HL-60/S4 treated with phorbol 12-myristate 13-acetate at 8.2 ng/mL for 4 days and 3 days (cell line): ENCODE results near the gene INPPL1.

Experiments
- in situ Hi-C: fragments of 300-500 bp; cut with MboI; formaldehyde crosslinking; loops from 2 replicates; pipeline ENCODE4 v1.15.0; 2022; ENCODE audit warnings: low sequenced_read_pairs

Gene INPPL1

DNA sequence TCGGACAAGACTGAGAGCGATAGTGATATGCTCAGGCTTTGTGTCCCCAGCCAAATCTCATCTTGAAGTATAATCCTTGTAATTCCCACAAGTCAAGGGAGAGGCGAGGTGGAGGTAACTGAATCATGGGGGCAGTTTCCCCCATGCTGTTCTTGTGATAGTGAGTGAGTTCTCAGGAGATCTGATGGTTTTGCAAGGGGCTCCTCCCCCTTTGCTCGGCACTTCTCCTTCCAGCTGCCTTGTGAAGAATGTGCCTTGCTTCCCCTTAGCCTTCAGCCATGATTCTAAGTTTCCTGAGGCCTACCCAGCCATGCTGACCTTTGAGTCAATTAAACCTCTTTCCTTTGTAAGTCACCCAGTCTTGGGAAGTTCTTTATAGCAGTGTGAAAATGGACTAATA is 15.5 kb upstream of the INPPL1 start:
- in situ Hi-C loops = no loop called here

- in situ Hi-C loops = no loop called here
These were observed 7.9 kb upstream of the INPPL1 start, which contains the start of gene FOLR2 for GRCh38 chr11:72216638-72217037. Gene FOLR2, plus strand, starts transcription at chr11:72216794. Its CDS starts 1,791 bp downstream, at chr11:72218585.

DNA sequence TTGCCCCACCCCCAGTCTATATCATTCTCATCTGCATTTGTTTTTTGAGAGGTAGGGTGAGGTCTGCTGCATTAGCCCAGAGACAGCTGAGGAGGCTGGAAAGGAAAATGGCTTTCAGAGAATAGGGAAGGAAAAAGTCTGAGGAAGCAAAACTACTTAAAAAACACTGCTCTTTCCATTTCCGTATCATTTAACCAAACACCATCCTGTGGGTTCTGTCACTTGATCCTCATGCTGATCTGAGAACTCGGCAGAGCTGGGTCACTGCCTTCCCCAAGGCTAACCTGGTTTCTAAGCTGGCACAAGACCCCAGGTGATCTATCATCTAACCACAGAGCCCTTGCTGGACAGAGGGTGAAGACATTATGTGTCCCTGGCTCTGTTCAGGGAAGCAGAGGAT is 6.7 kb upstream of the INPPL1 start:
- in situ Hi-C loops = no loop called here

- in situ Hi-C loops = no loop called here
These were observed 6.3 kb upstream of the INPPL1 start for GRCh38 chr11:72218251-72218745.

DNA sequence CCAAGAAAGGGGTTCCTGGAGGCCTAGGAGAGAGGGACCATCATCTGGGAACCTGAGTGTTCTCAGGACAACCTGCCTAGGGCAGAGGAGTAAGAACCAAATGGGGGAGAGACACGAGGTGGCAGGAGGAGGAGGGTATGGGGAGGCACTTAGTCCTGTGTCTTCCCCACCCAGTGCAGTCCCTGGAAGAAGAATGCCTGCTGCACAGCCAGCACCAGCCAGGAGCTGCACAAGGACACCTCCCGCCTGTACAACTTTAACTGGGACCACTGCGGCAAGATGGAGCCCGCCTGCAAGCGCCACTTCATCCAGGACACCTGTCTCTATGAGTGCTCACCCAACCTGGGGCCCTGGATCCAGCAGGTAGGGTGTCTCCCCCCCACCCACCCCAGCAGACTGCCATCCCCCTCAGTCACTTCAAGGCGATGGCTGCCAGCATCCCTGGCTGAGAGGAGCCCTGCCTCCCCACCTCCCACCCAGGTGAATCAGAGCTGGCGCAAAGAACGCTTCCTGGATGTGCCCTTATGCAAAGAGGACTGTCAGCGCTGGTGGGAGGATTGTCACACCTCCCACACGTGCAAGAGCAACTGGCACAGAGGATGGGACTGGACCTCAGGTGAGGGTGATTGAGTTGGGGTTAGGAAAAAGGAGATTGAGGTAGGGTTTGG is 3.7 kb upstream of the INPPL1 start:
- in situ Hi-C loops = no loop called here

DNA sequence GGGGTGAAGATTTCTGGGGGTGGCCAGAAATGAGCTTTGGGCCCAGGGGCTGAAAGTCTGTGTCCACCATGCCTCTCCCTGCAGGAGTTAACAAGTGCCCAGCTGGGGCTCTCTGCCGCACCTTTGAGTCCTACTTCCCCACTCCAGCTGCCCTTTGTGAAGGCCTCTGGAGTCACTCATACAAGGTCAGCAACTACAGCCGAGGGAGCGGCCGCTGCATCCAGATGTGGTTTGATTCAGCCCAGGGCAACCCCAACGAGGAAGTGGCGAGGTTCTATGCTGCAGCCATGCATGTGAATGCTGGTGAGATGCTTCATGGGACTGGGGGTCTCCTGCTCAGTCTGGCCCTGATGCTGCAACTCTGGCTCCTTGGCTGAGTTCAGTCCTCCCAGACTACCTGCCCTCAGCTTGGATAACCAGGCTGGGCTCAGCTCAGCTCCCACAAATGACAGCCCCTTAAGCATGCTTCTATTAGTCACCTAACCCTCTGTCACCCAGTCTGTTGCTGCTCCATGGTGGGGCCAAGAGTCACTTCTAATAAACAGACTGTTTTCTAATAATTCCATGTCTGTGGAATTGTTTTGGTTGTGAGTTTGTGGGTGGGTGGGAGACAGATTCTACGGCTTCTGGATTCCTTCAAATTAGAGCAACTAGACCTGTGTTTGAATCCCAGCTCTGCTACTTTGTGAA is 3.0 kb upstream of the INPPL1 start:
- in situ Hi-C loops = no loop called here

DNA sequence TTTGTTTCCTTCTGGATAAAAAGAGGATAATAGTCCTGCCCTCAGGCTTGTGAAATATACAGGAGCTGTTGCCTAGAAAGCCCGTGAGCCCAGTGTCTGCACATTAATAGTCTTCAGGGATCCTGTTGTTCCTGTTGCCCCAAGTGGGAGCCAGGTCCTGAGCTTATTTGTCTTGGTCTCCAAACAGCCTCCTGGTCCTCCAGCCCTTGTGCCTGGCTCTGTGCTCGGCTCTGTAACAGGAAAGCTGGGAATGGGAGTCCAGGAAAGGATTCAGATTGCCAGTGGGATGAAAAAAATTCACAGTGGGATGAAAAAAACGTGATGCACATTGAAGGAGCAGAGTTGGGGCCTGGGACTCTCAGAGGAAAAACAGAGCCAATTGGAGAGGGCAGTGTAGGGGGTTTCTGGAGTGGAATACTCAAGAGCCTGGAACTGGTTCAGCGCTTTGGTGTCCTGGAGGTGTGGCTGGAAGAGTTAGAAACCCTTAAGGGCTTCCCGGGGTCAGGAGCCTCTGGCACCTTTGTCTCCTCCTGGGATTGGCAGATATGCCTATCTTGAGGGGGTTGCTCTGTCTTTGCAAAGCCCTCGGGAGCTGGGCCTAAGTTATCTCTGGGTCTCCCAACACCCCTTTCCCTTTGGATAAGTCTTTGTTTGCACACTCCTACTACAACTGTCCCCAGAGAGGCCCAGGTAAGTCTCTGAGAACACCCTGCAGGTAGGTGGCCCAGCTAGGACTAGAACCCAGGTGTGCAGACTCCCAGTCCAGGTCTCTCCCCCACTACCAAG is 2.3 kb upstream of the INPPL1 start:
- in situ Hi-C loops = no loop called here

- in situ Hi-C loops = no loop called here
These were observed 1.5 kb upstream of the INPPL1 start for GRCh38 chr11:72222907-72223614.

GRCh38 chr11:72223615-72224563 is 678 bp upstream of the INPPL1 start:
- in situ Hi-C loops = no loop called here

DNA sequence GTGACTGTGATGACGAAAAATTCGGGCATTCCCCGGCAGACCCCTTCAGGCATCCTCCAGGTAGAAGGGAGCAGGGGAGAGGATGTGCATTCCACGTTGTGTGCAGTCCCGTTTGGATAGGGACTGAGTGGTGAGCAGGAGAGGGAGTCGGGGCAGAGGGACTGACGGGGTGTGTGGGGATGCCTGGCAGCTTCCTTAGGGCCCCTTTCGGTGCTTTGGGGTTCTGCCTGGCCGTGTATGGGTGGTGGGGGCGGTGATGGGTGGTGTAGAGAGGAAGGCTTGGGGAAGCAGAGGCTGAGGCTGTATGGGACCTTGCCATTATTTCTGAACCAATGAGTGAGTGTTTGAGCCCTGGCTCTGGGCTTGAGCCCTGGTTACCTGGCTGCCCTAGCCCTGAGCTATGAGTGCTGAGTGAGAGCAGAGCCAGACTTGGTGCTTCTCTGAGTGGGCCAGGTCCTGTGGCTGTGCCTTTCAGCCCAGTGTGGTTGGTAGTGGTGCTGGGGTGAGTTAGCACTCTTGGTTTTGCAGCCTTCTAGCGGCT is 914 bp downstream of the INPPL1 start:
- in situ Hi-C loops = no loop called here

DNA sequence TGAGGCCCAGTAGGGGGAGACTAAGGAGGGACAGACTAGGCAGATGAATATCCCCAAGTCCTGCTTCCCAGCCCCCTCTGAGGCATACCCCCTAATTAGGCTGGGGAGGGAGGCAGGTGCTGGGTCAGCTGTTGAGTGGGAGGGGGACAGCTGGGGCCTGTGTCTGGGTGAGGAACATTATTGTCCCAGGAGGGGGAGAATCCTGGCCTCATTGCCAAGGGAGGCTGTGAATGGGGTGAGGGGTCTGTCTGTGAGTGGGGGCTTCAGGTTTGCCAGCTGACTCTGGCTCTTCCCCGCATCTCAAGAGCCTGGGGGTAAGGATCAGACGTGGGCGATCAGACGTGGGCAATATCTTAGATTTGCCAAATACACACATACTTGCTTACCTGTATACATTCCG is 2.1 kb downstream of the INPPL1 start:
- in situ Hi-C loops = no loop called here

GRCh38 chr11:72227316-72228228 is 3.0 kb downstream of the INPPL1 start:
- in situ Hi-C loops = no loop called here

DNA sequence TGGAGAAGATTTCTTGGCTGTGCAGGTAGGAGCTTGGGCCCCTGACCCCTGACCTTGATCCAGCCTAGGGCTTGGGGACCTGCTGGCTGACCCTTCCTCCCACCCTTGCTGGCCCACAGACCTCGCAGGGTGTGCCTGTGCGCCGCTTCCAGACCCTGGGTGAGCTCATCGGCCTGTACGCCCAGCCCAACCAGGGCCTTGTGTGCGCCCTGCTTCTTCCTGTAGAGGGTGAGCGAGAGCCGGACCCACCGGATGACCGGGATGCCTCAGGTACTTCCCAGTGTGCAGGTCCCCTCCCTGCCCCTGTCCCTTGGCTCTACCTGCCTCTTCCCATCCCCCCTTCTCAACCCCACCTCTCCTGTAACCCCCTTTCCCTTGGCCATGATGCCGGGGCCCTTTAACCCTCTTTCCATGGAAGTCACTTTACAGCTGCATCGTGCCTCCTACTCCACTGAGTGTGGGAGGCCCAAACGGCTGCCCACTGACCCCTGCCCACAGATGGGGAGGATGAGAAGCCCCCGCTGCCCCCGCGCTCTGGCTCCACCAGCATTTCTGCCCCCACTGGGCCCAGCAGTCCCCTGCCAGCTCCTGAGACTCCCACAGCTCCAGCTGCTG is 3.8 kb downstream of the INPPL1 start:
- in situ Hi-C loops = no loop called here

DNA sequence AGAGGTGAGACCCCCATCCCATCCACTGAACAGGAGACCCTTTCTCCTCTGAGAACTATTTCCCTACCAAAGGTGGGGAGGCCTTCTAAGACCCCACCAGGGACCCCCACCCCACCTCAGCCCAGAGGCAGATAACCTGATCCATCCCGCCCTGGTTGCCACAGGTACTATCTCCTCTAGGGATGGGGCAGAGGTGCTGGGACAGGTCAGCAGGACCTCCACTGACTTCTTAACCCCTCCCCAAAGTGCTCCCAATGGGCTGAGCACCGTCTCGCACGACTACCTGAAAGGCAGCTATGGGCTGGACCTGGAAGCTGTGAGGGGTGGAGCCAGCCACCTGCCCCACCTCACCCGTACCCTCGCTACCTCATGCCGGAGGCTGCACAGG is 4.3 kb downstream of the INPPL1 start:
- in situ Hi-C loops = no loop called here

DNA sequence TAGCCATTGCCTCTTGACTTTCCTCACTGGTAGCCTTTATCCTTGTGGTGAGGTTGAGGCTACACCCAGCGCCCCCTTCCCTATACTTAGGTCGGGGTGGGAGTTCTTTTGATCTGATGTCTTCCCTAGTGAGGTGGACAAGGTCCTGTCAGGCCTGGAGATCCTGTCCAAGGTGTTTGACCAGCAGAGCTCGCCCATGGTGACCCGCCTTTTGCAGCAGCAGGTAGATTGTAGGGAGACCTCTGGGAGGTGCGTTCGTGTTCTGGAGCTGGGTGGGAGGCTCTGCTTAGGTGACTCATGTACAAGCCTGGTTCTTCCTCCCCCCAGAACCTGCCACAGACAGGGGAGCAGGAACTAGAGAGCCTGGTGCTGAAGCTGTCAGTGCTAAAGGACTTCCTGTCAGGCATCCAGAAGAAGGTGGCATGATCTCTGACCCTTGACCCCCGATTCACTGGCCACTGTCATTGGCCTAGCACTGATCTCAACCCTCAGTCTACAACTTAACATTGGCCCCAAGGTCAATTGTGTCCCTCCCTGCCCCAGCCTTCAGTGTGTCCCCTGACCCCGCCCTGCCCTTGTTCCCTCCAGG is 4.9 kb downstream of the INPPL1 start:
- in situ Hi-C loops = no loop called here

- in situ Hi-C loops = no loop called here
These were observed 5.6 kb downstream of the INPPL1 start for GRCh38 chr11:72229925-72230763.

DNA sequence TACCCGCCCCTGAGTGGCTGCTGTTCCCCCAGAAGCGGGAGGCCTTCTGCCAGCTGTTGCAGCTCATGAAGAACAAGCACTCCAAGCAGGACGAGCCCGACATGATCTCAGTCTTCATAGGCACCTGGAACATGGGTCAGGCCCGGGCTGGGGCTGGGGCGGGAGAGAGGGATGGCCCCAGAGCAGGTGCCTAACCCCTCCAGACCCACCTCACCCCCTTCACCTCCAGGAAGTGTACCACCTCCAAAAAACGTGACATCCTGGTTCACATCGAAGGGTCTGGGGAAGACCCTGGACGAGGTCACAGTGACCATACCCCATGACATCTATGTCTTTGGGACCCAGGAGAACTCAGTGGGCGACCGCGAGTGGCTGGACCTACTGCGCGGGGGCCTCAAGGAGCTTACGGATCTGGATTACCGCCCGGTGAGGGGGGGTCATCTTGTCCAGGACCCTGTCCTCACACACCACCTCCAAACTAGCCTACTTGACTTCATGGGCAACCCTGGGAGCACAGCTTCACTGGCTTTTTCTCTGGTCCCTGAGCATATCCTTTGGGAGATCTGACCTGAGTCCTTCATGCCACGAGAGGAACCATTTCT is 6.3 kb downstream of the INPPL1 start:
- in situ Hi-C loops = no loop called here
